SHP77 (cell line): ENCODE data around the gene TRMT10C.
"Not testable (repeated sequence)": the region's sequence is repeated elsewhere in the genome, so short reads cannot be mapped to it uniquely, and the experiment has no call there.

Experiments used
- DNase-seq, 2 experiments: peaks; one replicate each; lab custom pipeline; 2025; lab: John Stamatoyannopoulos, UW

Gene TRMT10C

GRCh38 chr3:101561630-101562328 is at the start of gene TRMT10C:
Gene TRMT10C, plus strand, starts transcription at chr3:101561868. Its CDS starts 2,914 bp downstream, at chr3:101564782.
- DNase-seq: peak; percentile 88 to 89

- DNase-seq: peak in 1 of 2 experiments; percentile 59
These were observed 49.3 kb upstream of the TRMT10C start for GRCh38 chr3:101512396-101512645.

GRCh38 chr3:101512646-101513418 is 48.8 kb upstream of the TRMT10C start, which contains the start of gene SENP7:
Gene SENP7, minus strand, starts transcription at chr3:101513212. Its CDS starts 82 bp downstream, at chr3:101513130.
- DNase-seq: peak; percentile 68 to 72

- peak; percentile 68 to 72 for DNase-seq
These were observed 48.2 kb upstream of the TRMT10C start for GRCh38 chr3:101513419-101513986.

- no peak for DNase-seq
These were observed 43.2 kb upstream of the TRMT10C start for GRCh38 chr3:101518421-101518871.

- DNase-seq: no peak
These were observed 41.8 kb upstream of the TRMT10C start for GRCh38 chr3:101519685-101520365.

- no peak for DNase-seq
These were observed 40.4 kb upstream of the TRMT10C start for GRCh38 chr3:101521211-101521701.

- no peak for DNase-seq
These were observed 34.2 kb upstream of the TRMT10C start for GRCh38 chr3:101527441-101527840.

- DNase-seq: no peak
These were observed 33.8 kb upstream of the TRMT10C start for GRCh38 chr3:101527906-101528305.

- no peak for DNase-seq
These were observed 31.6 kb upstream of the TRMT10C start for GRCh38 chr3:101529816-101530685.

- DNase-seq: no peak
These were observed 31.0 kb upstream of the TRMT10C start for GRCh38 chr3:101530686-101531047.

- no peak for DNase-seq
These were observed 30.1 kb upstream of the TRMT10C start for GRCh38 chr3:101531473-101532086.

GRCh38 chr3:101532783-101533602 is 28.7 kb upstream of the TRMT10C start:
- no peak for DNase-seq

GRCh38 chr3:101533603-101533968 is 28.1 kb upstream of the TRMT10C start:
- no peak for DNase-seq

- DNase-seq: no peak
These were observed 26.4 kb upstream of the TRMT10C start for GRCh38 chr3:101535221-101535620.

GRCh38 chr3:101536266-101536665 is 25.4 kb upstream of the TRMT10C start:
- DNase-seq: no peak

GRCh38 chr3:101536955-101537354 is 24.7 kb upstream of the TRMT10C start:
- DNase-seq: not testable (repeated sequence)

GRCh38 chr3:101542957-101543356 is 18.7 kb upstream of the TRMT10C start:
- no peak for DNase-seq

GRCh38 chr3:101544161-101544850 is 17.4 kb upstream of the TRMT10C start:
- DNase-seq: no peak
